GM18861 (cell line): ENCODE measurements around the gene MRTFB.

Experiments used
- ATAC-seq: cut with Tn5 transposase; IDR thresholded peaks from one replicate; pipeline ENCODE4 v1.9.1; 2021; ENCODE audit not compliant: unreplicated experiment

MRTFB gene

GRCh38 chr16:14128097-14128496 is 57.0 kb downstream of the MRTFB start:
- ATAC-seq, result no peak

- no peak for ATAC-seq
These were observed 58.4 kb downstream of the MRTFB start for GRCh38 chr16:14129502-14129901.

GRCh38 chr16:14131774-14132695 is 60.9 kb downstream of the MRTFB start:
- ATAC-seq, result peak; percentile 27

- peak; percentile 87 for ATAC-seq
These were observed 61.6 kb downstream of the MRTFB start for GRCh38 chr16:14132696-14133048.

- no peak for ATAC-seq
These were observed 62.8 kb downstream of the MRTFB start for GRCh38 chr16:14133907-14134306.

- ATAC-seq, result no peak
These were observed 64.6 kb downstream of the MRTFB start for GRCh38 chr16:14135704-14136103.

GRCh38 chr16:14139872-14140271 is 68.8 kb downstream of the MRTFB start:
- ATAC-seq, result no peak

- no peak for ATAC-seq
These were observed 69.8 kb downstream of the MRTFB start for GRCh38 chr16:14140923-14141322.

GRCh38 chr16:14146445-14146844 is 75.3 kb downstream of the MRTFB start:
- no peak for ATAC-seq

GRCh38 chr16:14148016-14148415 is 76.9 kb downstream of the MRTFB start:
- no peak for ATAC-seq

- ATAC-seq, result no peak
These were observed 77.5 kb downstream of the MRTFB start for GRCh38 chr16:14148569-14148968.

- ATAC-seq, result no peak
These were observed 79.7 kb downstream of the MRTFB start for GRCh38 chr16:14150796-14151195.

GRCh38 chr16:14151256-14152030 is 80.3 kb downstream of the MRTFB start:
- no peak for ATAC-seq

- ATAC-seq, result no peak
These were observed 84.6 kb downstream of the MRTFB start for GRCh38 chr16:14155572-14156190.

GRCh38 chr16:14164916-14165662 is 94.0 kb downstream of the MRTFB start:
- ATAC-seq, result no peak

GRCh38 chr16:14168146-14168545 is 97.0 kb downstream of the MRTFB start:
- ATAC-seq, result no peak

GRCh38 chr16:14172200-14172809 is 101.2 kb downstream of the MRTFB start:
- no peak for ATAC-seq

GRCh38 chr16:14175086-14175485 is 104.0 kb downstream of the MRTFB start:
- no peak for ATAC-seq

- no peak for ATAC-seq
These were observed 106.6 kb downstream of the MRTFB start for GRCh38 chr16:14177704-14178103.

- no peak for ATAC-seq
These were observed 108.0 kb downstream of the MRTFB start for GRCh38 chr16:14179116-14179515.
